ENCODE measurements around the gene SEMA3A.

- TF ChIP-seq CTCF (IDR thresholded peaks at IDR 0.05) (no peak), ZFX (IDR thresholded peaks at IDR 0.05; ENCODE audit: borderline replicate concordance) (no peak)
Observed at GRCh38 chr7:84162125-84162524, 32.5 kb downstream of the SEMA3A start.

Measured in 22Rv1 (cell line).